Non-pigmented ciliary epithelial cell (primary cell): ENCODE measurements around the gene PHB1.
"Not testable (repeated sequence)": the region's sequence is repeated elsewhere in the genome, so short reads cannot be mapped to it uniquely, and the experiment has no call there.

Source experiments
- DNase-seq: peaks from one replicate; pipeline ENCODE4 v3.0.0-alpha.2; 2010; ENCODE audit warnings: low read depth

PHB1 gene

GRCh38 chr17:49378311-49378710, 36.4 kb downstream of the PHB1 start:
- no peak for DNase-seq

DNA sequence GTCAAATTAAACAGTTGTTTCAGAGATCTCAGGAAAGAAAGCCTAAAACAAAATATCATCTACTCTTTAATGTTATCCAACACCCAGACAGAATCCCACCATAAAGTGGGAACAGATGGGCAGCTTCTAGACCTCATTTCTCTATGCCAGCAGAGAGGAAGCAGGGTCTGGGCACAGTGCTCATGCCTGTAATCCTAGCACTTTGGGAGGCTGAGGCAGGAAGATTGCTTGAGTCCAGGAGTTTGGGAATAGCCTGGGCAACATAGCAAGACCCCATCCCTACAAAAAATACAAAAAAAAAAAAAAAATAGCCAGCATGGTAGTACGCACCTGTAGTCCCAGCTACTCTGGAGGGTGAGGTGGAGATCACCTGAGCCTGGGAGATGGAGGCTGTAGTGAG, 39.1 kb downstream of the PHB1 start:
- no peak for DNase-seq

DNA sequence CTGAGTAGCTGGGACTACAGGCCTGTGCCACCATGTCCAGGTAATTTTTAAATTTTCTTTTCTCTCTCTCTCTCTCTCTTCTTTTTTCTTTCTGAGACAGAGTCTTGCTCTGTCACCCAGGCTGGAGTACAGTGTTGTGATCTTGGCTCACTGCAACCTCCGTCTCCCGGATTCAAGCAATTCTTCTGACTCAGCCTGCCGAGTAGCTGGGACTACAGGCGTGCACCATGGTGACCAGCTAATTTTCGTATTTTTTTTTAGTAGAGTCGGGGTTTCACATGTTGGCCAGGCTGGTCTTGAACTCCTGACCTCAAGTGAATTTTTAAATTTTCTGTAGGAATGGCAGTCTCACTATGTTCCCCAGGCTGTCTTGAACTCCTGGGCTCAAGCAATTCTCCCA, 41.6 kb downstream of the PHB1 start:
- DNase-seq = no peak

GRCh38 chr17:49372425-49372824, 42.3 kb downstream of the PHB1 start:
- DNase-seq = no peak

DNA sequence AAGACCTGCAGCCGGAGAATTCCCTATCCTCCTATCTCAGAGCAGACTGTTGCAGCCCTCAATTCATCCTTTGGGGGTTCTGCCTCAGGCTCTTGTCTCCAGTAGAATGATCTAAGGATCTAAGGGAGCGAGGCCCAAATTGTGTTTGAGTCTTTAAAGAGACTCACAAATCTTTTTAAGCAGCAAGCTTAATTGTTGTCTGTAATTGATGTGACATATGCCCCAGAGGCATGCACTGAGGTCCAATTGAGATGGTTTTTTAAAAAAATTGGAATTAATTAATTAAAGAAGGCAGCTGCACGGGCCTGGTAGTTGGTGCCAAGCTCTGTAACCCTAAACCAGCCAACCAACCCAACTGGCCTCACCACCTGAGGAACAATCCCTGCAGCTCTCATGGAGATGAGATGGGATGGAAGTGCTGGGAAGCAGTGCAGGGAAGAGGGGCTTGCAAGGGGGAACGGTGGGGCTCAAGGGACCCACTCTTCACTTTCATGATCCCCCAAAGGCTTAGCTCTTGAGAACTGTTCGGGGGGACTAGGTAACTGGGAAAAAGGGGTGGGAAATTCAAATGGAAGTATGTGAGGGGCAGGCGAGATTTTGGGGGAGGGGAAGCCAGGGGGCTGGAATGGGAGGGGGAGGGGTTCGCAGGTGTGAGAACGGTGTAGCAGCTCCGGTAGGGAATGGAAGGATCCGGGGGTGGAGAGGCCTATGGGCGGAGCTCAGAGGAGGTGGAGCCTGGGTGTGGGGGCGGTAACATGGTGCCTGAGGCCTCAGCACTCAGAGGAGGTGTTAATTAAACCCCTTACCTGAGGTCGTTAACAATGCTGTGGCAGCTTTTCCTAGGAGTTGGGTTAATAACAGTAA, 43.5 kb downstream of the PHB1 start:
- DNase-seq = no peak

- DNase-seq = no peak
Observed at GRCh38 chr17:49369760-49370159, 44.9 kb downstream of the PHB1 start.

GRCh38 chr17:49369089-49369488, 45.6 kb downstream of the PHB1 start:
- no peak for DNase-seq

- no peak for DNase-seq
Observed at GRCh38 chr17:49365667-49366066, 49.0 kb downstream of the PHB1 start.

- DNase-seq = not testable (repeated sequence)
Observed at GRCh38 chr17:49365126-49365525, 49.6 kb downstream of the PHB1 start.

- no peak for DNase-seq
Observed at GRCh38 chr17:49364119-49364518, 50.6 kb downstream of the PHB1 start.

DNA sequence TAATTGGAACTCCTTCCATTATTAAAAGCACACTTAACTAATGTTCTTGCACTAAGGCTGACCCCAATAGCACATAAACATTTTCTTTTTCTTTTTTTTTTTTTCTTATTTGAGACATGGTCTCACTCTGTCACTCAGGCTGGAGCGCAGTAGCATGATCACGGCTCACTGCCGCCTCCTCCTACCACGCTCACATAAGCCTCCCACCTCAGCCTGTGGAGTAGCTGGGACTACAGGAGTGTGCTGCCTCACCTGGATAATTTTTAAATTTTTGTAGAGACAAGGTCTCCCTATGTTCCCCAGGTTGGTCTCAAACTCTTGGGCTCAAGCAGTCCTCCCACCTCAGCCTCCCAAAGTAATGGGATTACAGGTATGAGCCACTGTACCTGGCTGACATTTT, 51.4 kb downstream of the PHB1 start:
- DNase-seq = no peak

DNA sequence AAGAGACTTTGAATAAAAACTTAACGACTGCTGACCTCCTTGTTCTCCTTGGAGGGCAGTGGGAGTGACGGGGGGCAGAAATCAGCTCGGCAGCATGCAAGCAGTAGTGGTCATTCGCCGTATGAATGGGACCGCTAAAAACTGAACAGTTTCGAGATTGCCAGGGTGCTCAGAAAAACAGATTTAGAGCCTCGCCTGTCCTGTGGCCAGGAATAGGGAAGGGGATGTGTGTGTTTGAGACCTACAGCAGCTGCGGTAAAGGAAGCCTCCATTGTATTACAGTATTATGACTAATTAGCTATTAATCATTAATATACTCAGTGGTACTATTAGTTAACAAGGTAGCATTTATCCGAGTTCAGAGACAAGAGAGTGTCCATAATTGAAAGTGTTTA, 52.0 kb downstream of the PHB1 start:
- no peak for DNase-seq

DNA sequence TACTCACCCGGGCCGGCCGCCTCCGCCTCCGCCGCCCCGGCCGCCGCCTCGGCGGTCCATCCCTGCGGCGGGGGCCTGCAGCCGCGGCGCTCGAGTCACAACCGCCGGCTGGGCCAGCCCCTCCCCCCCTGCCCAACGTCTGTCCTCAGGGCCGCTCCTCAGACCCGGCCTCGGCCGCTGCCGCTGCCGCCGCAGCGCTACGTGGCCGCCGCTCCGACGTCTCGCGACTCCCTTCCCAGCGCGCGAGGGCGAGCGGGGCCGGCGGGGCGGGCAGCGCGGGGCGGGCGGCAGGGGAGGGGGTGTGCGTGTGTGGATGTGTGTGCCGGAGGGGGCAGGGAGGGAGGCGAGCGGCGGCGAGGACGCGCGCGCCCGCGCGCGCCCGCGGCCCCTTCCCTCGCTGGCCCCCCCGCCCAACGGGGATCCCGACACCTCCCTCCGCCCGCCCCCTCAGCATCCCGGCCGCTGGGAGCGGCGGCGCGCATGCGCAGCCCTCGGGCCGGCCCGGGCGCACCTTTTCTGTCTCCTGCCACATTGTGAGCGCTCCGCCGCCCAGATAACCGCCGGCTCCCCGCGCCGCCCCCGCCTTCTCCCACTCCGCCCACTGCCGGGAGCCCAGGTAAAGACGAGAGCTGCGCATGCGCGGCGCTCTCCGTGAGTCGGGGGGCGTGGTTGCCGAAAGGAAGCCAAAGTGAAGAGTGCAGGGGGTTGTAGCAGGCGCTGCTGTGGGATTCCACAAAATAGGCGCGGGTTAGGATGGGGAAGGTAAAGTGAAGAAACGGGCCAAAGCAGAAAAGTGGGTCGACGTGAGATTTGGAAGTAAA, 52.6 kb downstream of the PHB1 start, which contains the start of gene ZNF652:
TSS of gene ZNF652 (minus strand) at position 349 of the 821 bp plus-strand sequence. CDS start 44,525 bp downstream, outside the sequence.
- no peak for DNase-seq

- DNase-seq = no peak
Observed at GRCh38 chr17:49361129-49361901, 53.4 kb downstream of the PHB1 start.

GRCh38 chr17:49360796-49361128, 53.9 kb downstream of the PHB1 start:
- DNase-seq = no peak

DNA sequence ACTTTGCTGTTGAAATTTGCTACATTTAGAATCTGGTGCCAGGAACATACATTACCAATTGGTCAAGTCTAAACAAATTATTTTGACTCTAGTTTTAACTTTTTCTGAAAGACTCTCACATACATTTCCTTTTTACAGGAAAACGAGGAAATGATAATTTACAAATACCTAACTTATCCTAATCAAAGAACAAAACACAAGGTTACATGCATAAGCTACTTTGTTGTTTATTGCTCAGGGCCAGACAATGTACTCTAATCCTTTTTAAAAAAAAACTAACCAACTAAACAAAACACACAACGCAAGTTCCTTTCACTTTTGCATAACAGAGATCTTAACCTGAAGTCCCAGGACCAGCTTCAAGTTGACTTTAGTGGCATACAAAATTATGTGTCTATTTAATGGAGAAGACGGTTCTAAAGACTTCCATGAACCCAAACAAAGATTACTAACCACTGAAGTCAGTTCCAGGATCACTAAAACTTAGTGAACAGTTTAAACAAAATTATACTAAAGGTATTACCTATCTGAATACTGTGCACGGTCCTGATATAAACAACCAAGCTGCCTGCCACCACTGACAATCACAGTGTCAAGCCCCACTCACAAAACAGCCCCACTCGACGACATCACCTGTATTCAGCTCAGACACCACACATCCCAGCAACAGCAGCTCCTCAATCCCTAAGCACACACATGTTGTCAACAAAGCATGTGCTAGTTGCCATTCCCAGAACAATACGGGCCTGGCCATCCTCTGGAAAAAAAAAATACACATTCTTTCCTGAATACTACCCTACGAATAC, 54.5 kb downstream of the PHB1 start:
- DNase-seq = no peak

GRCh38 chr17:49358641-49359247, 55.9 kb downstream of the PHB1 start:
- DNase-seq = no peak

- no peak for DNase-seq
Observed at GRCh38 chr17:49357516-49357915, 57.2 kb downstream of the PHB1 start.

DNA sequence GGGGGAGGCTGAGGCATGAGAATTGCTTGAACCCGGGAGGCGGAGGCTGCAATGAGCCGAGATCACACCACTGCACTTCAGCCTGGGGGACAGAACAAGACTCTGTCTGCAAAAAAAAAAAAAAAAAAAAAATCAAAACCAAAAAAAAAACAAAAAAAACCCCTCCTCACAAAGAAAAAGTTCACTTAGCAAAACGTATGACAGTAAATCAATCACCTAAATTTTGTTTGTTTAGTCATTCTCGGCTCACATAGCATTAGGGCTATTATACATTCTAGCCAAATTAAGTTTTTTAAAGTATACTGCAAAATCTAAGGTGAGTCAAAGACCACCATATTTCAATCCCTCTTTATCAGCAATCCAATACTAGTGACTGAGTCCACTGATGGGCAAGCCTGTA, 58.4 kb downstream of the PHB1 start:
- no peak for DNase-seq
